Activated T-helper 17 cell treated with anti-CD3 and anti-CD28 coated beads, Interleukin-2, amount 50 U/mL, for 72 hours (primary cell): Measurements from ENCODE around the gene ZNF350. TPM values are rescaled to one million over a fixed set of nuclear protein-coding genes. Genes with fewer than 3 reads are reported as not detected.

Experiments
- ATAC-seq: fragments of 150-1000 bp; cut with Tn5 transposase; replicated peaks from 2 replicates; pipeline ENCODE4 v1.10.0; 2021; ENCODE audit warnings: mild to moderate bottlenecking, moderate library complexity
- H3K27ac Mint-ChIP-seq: one replicate; pipeline ENCODE4 v1.8.0; 2022; ENCODE audit warnings: mixed read lengths
- H3K27me3 Mint-ChIP-seq: one replicate; pipeline ENCODE4 v1.8.0; 2022; ENCODE audit warnings: mixed read lengths
- H3K36me3 Mint-ChIP-seq: one replicate; pipeline ENCODE4 v1.8.0; 2022; ENCODE audit warnings: low read depth, mild to moderate bottlenecking, mixed read lengths
- H3K4me1 Mint-ChIP-seq: one replicate; pipeline ENCODE4 v1.8.0; 2022; ENCODE audit warnings: mixed read lengths
- H3K4me3 Mint-ChIP-seq: one replicate; pipeline ENCODE4 v1.8.0; 2022; ENCODE audit warnings: mild to moderate bottlenecking, mixed read lengths
- H3K9me3 Mint-ChIP-seq: one replicate; pipeline ENCODE4 v1.8.0; 2022; ENCODE audit warnings: mixed read lengths
- total RNA-seq, 2 donors: library from RNA; stranded (reverse); gene quantifications; one replicate each; pipeline ENCODE4 v1.2.3, GENCODE V29; 2022

Gene ZNF350
- total RNA-seq, 2 donors from 2014 or later = 6.2 to 12.8 TPM

- ATAC-seq = no peak
- Mint-ChIP-seq H3K4me3 (no peak overlapping the region), H3K27ac (no peak overlapping the region), H3K27me3 (no peaks in the 10 kb centered on the region), H3K9me3 (peaks cover 55% of the 10 kb centered on the region), H3K4me1 (no peaks in the 10 kb centered on the region), H3K36me3 (peaks cover 57% of the 10 kb centered on the region)
Observed at GRCh38 chr19:51944798-51945552, 41.7 kb downstream of the ZNF350 start.

- H3K9me3 Mint-ChIP-seq = peaks cover 53% of the 10 kb centered on the region
- H3K27ac Mint-ChIP-seq = no peak overlapping the region
- H3K27me3 Mint-ChIP-seq = no peaks in the 10 kb centered on the region
- no peak for ATAC-seq
- peaks cover 100% of the 10 kb centered on the region for H3K36me3 Mint-ChIP-seq
- no peaks in the 10 kb centered on the region for H3K4me1 Mint-ChIP-seq
- H3K4me3 Mint-ChIP-seq = no peak overlapping the region
Observed at GRCh38 chr19:51938936-51939335, 47.7 kb downstream of the ZNF350 start.

GRCh38 chr19:51931921-51932320, 54.7 kb downstream of the ZNF350 start:
- Mint-ChIP-seq H3K4me3 (no peak overlapping the region), H3K4me1 (peaks cover 7% of the 10 kb centered on the region), H3K27me3 (no peaks in the 10 kb centered on the region), H3K9me3 (peaks cover 27% of the 10 kb centered on the region), H3K27ac (no peak overlapping the region), H3K36me3 (peaks cover 91% of the 10 kb centered on the region)
- no peak for ATAC-seq

- peak overlapping the region; percentile 94 for H3K4me3 Mint-ChIP-seq
- H3K36me3 Mint-ChIP-seq = peaks cover 55% of the 10 kb centered on the region
- H3K27ac Mint-ChIP-seq = peak overlapping the region; percentile 96
- no peak for ATAC-seq
- H3K4me1 Mint-ChIP-seq = peaks cover 13% of the 10 kb centered on the region
- H3K9me3 Mint-ChIP-seq = peaks cover 36% of the 10 kb centered on the region
- H3K27me3 Mint-ChIP-seq = no peaks in the 10 kb centered on the region
Observed at GRCh38 chr19:51927859-51928258, 58.8 kb downstream of the ZNF350 start.

- Mint-ChIP-seq H3K9me3 (peaks cover 39% of the 10 kb centered on the region), H3K27ac (peak within 1 kb of the TSS; percentile 96), H3K36me3 (peaks cover 47% of the 10 kb centered on the region), H3K4me1 (peaks cover 13% of the 10 kb centered on the region), H3K27me3 (no peaks in the 10 kb centered on the region), H3K4me3 (peak within 1 kb of the TSS; percentile 94)
- ATAC-seq = peak; percentile 88
Observed at GRCh38 chr19:51926784-51927741, 59.6 kb downstream of the ZNF350 start, which contains the start of gene ZNF613. TSS of gene ZNF613 (plus strand) at chr19:51927472. CDS start at chr19:51936221, 8,749 bp downstream.

- Mint-ChIP-seq H3K27ac (peak overlapping the region; percentile 96), H3K36me3 (peaks cover 40% of the 10 kb centered on the region), H3K4me3 (peak overlapping the region; percentile 94), H3K27me3 (no peaks in the 10 kb centered on the region), H3K9me3 (peaks cover 42% of the 10 kb centered on the region), H3K4me1 (peaks cover 13% of the 10 kb centered on the region)
- ATAC-seq = no peak
Observed at GRCh38 chr19:51926426-51926783, 60.2 kb downstream of the ZNF350 start.

GRCh38 chr19:51921949-51922348, 64.7 kb downstream of the ZNF350 start:
- Mint-ChIP-seq H3K4me1 (peaks cover 6% of the 10 kb centered on the region), H3K27me3 (no peaks in the 10 kb centered on the region), H3K36me3 (peaks cover 4% of the 10 kb centered on the region), H3K9me3 (peaks cover 48% of the 10 kb centered on the region), H3K27ac (no peak overlapping the region), H3K4me3 (no peak overlapping the region)
- ATAC-seq = no peak

- no peak for ATAC-seq
- Mint-ChIP-seq H3K27me3 (no peaks in the 10 kb centered on the region), H3K4me1 (no peaks in the 10 kb centered on the region), H3K36me3 (no peaks in the 10 kb centered on the region), H3K27ac (no peak overlapping the region), H3K4me3 (no peak overlapping the region), H3K9me3 (peaks cover 52% of the 10 kb centered on the region)
Observed at GRCh38 chr19:51919606-51920005, 67.0 kb downstream of the ZNF350 start.

GRCh38 chr19:51916167-51916566, 70.5 kb downstream of the ZNF350 start:
- H3K36me3 Mint-ChIP-seq = no peaks in the 10 kb centered on the region
- H3K4me3 Mint-ChIP-seq = no peak overlapping the region
- no peaks in the 10 kb centered on the region for H3K4me1 Mint-ChIP-seq
- H3K27ac Mint-ChIP-seq = no peak overlapping the region
- no peak for ATAC-seq
- H3K9me3 Mint-ChIP-seq = peaks cover 43% of the 10 kb centered on the region
- no peaks in the 10 kb centered on the region for H3K27me3 Mint-ChIP-seq

- H3K9me3 Mint-ChIP-seq = peaks cover 38% of the 10 kb centered on the region
- H3K36me3 Mint-ChIP-seq = no peaks in the 10 kb centered on the region
- no peak for ATAC-seq
- H3K4me3 Mint-ChIP-seq = no peak overlapping the region
- H3K27ac Mint-ChIP-seq = no peak overlapping the region
- no peaks in the 10 kb centered on the region for H3K27me3 Mint-ChIP-seq
- H3K4me1 Mint-ChIP-seq = no peaks in the 10 kb centered on the region
Observed at GRCh38 chr19:51915324-51915867, 71.2 kb downstream of the ZNF350 start.

Other genes with a start within 250 kb of the ZNF350 start
- gene FPR1, start 235.0 kb downstream of the ZNF350 start, total RNA-seq = not detected
- gene FPR2, start 225.7 kb downstream of the ZNF350 start, total RNA-seq = not detected
- not detected for gene FPR3, start 191.7 kb downstream of the ZNF350 start, total RNA-seq
- gene ZNF577, start 98.9 kb downstream of the ZNF350 start, total RNA-seq = 1 to 10 TPM; 5.2 to 5.7 TPM
- gene ZNF649, start 81.8 kb downstream of the ZNF350 start, total RNA-seq = 1 to 10 TPM; 4.4 to 6.9 TPM
- 1 to 10 TPM; 3.5 to 4.3 TPM for gene ZNF613, start 59.4 kb downstream of the ZNF350 start, total RNA-seq
- gene ZNF615, start 21.4 kb upstream of the ZNF350 start, total RNA-seq = 10 to 100 TPM in 1 of 2 donors, 1 to 10 TPM in 1; 5.9 to 15.2 TPM
- 1 to 10 TPM; 7.0 to 7.7 TPM for gene ZNF614, start 41.5 kb upstream of the ZNF350 start, total RNA-seq
- 10 to 100 TPM; 14.7 to 32.8 TPM for gene ZNF432, start 62.0 kb upstream of the ZNF350 start, total RNA-seq
- 10 to 100 TPM; 17.8 to 29.1 TPM for gene ZNF841, start 108.9 kb upstream of the ZNF350 start, total RNA-seq
- gene ZNF616, start 153.1 kb upstream of the ZNF350 start, total RNA-seq = 10 to 100 TPM in 1 of 2 donors, 1 to 10 TPM in 1; 5.4 to 11.6 TPM
- gene ZNF836, start 184.8 kb upstream of the ZNF350 start, total RNA-seq = 10 to 100 TPM in 1 of 2 donors, 1 to 10 TPM in 1; 8.8 to 15.1 TPM
- gene PPP2R1A, start 203.2 kb upstream of the ZNF350 start, total RNA-seq = 100 to 1,000 TPM; 165 to 201 TPM